DMS 273 (cell line): ENCODE data around the gene NEAT1.
"Not testable (repeated sequence)": the region's sequence is repeated elsewhere in the genome, so short reads cannot be mapped to it uniquely, and the experiment has no call there.

Experiments
- DNase-seq: peaks from one replicate; lab custom pipeline; 2025; ENCODE audit not compliant: unreplicated experiment; lab: John Stamatoyannopoulos, UW

The NEAT1 gene

DNA sequence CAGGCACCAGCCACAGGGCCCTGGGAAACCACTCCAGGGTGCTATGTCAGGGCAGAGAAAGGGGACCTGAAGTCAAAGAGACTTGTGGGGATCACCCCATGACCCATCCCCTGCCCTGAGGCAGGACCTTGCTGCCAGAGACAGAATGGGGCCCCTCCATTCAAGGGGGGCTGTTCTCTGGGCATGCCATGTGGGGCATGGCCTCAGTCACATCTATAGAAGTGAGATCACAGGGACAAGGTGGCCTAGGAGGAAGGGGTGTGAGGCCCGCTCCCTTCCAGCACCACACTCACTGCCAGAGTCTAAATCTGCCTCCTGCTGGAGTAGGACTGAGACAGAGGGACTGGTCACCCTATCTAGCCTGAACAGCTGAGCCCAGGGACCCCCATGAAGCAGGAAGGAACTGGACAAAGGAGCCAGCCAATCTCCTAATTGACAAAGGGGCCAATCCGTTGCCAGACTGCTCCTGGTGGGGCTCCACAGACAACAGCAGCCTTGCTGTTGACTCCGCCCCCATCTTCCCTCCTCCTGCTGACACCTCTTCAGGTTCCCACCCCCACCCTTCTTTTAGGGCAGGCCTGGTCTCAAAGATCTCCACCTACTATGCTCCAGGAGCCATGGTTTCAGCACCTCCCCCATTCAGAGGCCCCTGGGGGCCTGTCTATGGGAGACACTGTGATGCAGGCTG is 26.0 kb downstream of the NEAT1 start:
- DNase-seq = no peak

DNA sequence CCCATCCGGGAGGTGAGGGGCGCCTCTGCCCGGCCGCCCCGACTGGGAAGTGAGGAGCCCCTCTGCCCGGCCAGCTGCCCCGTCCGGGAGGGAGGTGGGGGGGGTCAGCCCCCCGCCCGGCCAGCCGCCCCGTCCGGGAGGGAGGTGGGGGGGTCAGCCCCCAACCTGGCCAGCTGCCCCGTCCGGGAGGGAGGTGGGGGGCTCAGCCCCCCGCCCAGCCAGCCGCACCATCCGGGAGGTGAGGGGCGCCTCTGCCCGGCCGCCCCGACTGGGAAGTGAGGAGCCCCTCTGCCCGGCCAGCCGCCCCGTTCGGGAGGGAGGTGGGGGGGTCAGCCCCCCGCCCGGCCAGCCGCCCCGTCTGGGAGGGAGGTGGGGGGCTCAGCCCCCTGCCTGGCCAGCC is 28.7 kb downstream of the NEAT1 start:
- DNase-seq = not testable (repeated sequence)

DNA sequence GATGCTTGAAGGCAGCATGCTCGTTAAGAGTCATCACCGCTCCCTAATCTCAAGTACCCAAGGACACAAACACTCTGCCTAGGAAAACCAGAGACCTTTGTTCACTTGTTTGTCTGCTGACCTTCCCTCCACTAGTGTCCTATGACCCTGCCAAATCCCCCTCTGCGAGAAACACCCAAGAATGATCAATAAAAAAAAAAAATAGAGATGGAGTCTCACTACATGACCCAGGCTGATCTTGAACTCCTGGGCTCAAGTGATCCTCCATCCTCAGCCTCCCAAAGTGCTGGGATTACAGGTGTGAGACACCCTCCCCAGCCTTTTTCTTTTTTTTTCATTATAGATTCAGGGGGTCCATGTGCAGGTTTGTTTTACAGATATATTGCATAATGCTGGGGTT is 29.7 kb downstream of the NEAT1 start:
- not testable (repeated sequence) for DNase-seq

DNA sequence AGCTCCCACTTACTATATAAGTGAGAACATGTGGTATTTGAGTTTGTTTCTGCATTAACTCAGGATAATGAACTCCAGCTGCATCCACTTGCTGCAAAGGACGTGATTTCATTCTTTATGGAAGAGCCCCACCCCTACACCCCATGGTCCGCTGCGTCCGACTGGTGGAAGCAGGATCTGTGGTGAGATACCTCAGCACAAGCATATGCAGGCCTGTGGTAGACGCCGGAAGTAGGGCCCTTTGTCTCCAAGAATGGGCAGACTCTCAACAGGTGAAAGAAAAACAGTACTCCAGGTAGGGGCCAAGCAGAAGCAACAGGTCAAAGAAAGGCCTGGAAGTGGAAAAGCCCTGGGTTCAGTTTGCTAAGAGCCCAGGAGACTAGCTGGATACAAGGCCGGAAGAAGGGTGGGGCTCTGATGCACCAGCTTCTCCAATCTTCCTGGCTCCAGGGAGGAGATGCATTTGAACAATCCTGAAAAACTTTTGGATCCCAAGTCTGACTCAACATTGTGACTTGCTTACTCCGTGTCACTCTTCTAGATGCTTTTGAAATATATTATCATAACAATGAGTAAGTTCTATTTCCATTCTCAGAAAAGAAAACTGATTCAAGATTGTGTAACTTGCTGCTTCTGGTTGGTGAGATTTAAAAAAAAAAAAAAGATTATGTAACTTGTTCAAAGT is 30.4 kb downstream of the NEAT1 start:
- no peak for DNase-seq

DNA sequence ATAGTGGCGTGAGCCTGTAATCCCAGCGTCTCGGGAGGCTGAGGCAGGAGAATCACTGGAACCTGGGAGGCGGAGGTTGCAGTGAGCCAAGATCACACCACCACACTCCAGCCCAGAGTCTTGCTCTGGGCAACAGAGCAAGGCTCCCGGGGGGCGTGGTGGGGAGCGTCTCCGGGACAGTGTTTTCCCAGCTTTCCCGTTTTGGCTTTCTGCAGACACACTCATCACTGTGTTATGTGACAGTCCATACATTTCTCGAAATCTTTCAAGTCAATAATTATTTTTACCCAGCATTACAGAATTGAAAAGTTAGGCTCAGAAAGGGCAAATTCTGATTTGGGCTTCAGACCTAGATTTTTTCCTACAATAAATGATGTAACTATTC is 31.7 kb downstream of the NEAT1 start:
- DNase-seq = no peak

DNA sequence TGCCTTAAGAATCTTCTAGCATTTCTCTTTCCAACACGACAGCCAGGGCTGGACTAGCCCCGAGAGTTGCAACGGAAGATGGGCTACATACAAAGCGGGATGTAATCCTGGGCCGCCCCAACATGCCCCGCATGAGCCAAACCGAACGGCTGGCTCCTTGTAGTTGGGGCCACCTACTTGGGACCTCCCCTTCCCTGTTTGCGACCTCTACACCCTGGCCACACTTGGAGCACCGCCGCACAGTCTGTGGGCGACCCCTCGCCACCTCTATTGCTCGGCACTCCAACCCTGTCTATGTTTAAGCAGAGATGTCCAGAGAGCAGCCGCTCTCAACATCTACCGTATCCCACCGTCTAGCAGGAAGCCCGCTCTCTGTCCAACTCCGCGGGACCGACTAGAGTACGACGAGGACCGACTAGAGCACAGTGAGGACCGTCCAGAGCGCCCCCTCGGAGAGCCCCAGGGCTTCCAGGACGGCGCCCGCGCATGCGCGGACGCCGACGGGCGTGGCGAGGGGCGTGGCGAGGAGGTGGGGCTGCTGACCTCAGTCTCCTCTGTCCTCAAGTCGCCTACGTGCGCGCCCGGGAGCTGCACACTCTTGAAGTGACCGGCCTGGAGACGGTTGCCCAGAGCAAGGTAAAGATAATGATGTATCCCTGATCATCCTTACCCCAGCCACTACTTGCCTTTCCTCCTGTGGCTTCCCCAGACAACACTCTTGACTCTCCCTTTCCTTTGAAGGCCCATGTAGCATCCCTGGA is 32.3 kb downstream of the NEAT1 start:
- DNase-seq = peak; percentile 86

DNA sequence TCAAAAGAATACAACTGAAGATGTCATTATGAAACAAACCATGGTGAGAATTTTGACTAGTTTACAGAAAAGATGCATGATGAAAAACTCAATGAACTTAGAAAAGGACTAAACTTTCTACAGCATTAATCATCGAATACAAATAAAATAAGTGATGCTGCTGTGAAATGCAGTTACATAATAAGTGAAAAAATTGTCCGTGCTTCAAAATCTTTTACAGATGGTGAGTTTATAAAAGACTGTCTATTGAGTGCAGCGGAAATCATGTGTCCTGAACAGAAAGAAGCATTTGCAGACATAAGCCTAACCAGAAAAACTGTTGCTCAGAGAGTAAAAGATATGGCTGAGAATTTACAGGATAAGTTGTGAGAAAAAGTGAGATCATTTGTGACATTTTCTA is 33.8 kb downstream of the NEAT1 start:
- no peak for DNase-seq

DNA sequence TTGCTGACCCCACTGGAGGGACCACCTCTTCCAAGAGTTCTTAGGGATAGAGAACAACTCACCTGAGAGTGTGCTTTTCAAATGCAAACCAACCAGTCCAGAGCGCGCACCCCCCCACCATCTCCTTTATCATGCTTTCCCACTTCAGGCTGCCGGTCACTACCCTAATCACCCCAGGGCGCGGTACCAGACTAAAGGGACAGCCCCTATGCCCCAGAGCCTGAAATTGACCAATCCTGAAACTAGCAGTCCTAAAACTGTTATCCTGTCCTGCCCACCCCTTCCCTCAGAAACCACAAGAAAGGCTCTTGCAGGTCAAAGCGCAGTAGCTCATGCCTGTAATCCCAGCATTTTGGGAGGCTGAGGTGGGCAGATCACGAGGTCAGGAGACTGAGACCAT is 37.0 kb downstream of the NEAT1 start:
- DNase-seq = no peak

DNA sequence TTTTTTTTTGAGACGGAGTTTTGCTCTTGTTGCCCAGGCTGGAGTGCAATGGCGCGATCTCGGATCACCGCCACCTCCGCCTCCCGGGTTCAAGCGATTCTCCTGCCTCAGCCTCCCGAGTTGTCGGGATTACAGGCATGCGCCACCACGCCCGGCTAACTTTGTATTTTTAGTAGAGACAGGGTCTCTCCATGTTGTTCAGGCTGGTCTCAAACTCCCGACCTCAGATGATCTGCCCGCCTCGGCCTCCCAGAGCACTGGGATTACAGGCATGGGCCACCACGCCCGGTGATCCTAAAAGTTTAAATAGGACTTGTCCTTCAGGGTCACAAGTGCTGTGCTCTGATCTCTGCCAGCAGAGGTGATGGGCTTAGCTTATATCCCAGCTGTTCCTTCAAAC is 42.9 kb downstream of the NEAT1 start:
- not testable (repeated sequence) for DNase-seq

DNA sequence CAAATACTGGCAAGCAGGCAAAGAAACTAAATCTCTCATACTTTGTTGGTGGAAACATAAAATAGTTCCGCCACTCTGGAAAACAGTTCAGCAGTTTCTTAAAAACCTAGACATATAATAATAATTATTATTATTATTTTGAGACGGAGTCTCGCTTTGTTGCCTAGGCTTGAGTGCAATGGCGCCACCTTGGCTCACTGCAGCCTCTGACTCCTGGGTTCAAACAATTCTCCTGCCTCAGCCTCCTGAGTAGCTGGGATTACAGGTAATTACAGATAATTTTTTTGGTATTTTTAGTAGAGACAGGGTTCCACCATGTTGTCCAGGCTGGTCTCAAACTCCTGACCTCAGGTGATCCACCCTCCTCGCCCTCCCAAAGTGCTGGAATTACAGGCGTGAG is 44.7 kb downstream of the NEAT1 start:
- DNase-seq = not testable (repeated sequence)

DNA sequence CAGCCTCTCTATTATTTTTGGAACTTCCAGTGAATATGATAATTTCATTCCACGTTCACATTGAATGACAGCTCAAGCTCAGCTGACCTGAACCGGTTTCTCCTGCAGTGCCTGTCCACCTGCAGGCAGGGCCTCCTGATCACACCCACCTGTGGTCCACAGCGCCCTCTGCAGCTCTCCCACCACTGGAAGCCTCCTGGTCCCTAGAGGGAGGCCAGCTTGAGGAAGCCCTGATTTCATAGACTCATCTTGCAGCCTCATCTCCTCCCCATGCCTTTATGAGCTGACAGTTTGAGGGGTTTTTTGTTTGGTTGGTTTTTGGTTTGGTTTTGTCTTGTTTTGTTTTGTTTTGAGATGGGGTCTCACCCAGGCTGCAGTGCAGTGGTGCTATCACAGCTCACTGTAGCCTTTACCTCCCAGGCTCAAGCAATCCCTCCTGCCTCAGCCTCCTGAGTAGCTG is 46.3 kb downstream of the NEAT1 start:
- no peak for DNase-seq

DNA sequence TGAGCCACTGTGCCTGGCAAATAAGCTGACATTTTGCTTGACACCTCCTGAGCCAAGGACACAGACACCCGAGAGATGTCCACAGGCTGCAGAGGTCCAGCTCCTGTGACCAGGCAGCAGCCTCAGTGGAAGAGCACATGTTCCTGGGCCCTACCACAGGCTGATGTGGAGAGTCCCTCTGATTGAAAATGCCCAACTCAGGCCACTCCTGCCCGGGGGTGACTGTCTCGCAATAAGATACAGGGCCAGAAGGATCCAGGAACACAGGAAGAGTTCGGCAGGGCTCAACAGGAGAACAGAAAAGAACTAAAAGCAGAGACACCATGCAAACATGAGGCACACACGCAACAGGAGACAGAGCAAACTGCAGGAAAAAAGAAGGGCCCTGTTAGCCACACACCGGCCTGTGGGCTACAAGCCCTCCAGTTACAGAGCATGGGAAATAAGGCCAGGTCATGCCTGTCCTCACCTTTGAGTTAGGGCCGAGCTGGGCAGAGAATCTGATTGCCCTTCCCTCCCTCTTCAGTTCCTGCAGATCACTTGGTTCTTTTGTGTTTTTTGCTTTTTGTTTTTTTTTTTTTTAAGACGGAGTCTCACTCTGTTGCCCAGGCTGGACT is 47.9 kb downstream of the NEAT1 start:
- DNase-seq = no peak

DNA sequence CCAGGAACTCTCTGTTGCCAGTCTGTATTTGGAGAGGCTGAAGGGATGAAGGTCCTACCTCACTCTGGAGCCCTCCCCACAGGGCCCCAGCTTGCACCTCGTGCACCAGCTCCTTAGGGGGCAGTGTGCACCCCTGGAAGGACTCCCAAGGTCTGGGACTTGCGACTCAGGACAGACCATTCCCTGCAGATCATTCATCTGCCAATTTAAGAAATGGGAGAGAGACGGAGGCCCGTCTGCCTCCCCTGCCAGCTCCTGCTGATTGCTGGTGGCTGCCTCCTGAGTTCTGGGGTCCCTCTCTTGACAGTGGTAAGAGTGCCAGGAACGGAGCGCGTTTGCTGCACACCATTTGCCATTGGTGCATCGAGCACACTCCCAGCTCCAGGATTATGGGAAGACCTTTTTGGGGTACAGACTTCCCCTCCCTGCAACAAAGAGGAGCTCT is 48.9 kb downstream of the NEAT1 start:
- DNase-seq = peak; percentile 89

DNA sequence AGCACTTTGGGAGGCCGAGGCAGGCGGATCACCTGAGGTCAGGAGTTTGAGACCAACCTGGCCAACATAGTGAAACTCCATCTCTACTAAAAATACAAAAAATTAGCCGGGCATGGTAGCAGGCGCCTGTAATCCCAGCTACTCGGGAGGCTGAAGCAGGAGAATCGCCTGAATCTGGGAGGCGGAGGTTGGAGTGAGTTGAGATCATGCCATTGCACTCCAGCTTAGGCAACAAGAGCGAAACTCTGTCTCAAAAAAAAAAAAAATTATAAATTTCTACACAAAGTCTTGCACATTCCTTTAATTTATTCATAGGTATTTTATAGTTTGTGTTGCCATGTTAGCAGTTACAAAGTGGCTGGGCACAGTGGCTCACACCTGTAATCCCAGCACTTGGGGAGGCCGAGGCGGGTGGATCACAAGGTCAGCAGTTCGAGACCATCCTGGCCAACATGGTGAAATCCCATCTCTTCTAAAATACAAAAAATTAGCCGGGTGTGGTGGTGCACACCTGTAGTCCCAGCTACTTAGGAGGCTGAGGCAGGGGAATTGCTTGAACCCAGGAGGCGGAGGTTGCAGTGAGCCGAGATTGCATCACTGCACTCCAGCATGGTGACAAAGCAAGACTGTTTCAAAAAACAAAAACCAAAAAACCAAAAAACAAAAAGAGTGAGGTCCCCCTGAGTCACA is 50.1 kb downstream of the NEAT1 start:
- not testable (repeated sequence) for DNase-seq

DNA sequence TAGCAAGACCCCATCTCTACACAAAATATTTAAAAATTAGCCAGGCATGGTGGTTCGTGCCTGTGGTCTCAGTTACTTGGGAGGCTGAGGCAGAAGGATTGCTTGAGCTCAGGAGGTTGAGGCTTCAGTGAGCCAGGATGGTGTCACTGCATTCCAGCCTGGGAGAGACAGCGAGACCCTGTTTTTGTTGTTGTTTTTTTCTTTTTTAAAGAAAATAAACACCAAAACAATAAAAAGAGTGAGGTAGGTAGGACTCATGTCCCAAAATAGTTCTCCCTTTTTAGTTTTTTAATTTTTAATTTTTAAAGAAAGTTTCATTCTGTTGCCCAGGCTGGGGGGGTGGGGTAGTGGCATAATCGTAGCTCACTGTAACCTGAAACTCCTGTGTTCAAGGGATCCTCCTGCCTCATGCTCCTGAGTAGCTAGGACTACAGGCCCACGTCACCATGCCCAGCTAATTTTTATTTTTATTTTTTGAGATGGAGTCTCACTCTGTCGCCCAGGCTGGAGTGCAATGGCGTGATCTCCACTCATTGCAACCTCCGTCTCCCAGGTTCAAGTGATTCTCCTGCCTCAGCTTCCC is 50.8 kb downstream of the NEAT1 start:
- no peak for DNase-seq

DNA sequence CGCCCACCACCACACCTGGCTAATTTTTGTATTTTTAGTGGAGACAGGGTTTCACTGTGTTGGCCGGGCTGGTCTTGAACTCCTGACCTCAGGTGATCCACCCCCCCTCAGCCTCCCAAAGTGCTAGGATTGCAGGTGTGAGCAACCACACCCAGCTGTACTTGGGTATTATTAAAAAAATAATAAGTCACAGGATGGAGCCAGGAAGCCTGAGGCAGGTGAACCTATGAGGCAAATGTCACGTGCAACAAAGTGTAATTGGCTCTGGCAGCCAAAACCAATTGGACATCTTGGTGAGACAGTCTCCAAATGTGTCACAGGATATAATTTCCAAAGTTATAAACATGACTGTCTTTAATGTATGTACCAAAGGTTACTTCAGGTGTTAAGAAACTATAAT is 52.3 kb downstream of the NEAT1 start:
- DNase-seq = no peak

DNA sequence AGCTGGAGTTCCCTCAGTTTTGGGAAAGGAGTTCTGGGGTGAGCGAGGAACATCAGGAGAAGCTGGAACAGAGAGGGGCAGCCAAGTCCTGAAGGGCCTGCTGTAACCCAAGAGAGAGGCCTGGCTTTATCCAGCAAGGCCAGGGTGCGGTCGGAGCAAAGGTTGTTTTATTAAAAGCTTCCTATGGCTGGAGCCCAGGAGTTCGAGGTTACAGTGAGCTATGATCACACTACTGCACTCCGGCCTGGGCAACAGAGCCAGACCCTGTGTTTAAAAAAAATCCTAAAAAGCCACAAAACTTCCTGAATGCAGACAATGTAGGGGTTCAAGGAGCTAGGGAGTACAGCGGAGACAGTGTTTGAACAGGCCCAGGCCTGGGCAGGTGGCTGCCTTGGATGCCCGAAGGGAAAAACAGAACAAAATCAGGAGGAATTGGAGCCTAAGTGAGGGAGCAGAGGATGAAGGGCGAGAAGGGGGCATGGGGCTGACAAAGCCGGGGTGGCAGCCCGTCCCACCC is 54.1 kb downstream of the NEAT1 start:
- no peak for DNase-seq

DNA sequence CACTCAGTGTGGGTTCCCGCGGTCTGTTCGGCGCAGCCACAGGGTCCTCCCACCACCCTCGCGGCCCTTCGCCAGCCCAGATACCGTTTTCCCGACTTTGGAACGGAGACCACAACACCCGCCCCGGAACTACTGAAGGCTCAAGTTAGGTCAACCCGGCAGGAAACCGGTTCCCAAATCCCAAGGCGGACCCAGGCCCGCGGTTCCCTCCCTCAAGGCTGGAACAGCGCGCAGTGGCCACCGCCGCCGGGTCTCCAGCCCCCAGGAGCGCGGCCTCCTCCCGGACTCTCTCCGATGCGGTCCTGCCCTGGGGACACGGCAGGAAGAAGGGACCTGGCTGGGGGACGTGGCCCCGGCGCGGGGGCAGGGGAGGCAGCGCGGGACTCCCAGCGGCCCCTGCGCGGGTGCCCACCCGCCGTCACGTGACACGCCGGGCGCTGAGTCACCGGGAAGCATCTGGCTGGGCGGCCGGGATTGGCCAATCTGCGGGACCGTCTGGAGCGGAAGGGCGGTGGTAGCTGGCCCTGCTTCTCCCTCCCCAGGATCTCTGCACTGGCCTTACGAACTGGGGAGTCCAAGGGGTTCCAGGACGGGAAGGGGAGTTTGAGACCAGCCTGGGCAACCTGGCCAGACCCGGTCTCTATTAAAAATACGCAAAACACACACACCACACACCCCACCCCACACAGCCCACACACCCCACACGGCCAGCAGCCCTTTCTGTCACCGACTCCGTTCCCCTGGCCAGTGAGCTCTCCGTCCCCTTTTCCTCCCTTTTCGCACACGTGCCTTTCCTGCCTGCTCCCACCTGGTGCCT is 54.8 kb downstream of the NEAT1 start:
- peak; percentile 97 for DNase-seq

DNA sequence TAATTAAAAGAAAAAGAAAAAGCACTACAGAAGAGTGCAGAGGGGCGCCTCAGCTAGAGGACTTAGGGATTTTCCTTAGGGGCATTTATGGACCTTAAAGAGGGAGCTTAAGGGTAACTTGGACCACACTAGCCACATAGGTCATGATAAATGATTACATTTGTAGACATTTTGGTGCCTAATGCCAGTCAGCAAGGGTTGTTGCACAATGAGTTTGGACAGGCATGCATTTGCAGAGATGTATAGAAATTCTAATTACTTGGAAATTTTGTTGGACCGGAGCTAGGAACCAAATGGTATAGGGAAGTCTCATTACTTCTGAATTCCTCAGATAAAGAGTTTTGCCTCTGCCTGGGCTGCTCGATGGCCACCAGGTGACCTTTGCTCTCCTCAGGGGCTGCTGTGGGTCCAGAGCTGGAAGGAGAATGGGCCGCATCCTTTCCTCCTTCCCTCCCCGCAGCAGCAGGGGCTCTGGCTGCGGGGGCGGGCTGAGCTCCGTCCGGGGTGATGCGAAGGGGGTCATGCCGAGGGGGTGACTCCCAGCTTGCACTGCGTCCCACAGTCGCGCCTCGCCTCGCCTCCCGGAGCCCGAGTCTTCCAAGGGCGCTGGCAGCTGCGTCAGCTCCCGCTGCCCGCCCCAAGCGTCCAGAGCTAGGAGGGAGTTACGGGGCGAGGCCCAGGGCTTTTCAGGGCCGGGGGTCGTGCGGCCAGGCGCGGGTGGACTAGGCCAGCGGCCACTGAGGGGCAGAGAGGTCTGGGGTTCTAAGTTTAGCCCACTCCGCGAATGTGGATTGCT is 56.0 kb downstream of the NEAT1 start:
- DNase-seq = no peak
